Neural progenitor cell (in vitro differentiated cells): Measurements from ENCODE around the gene OR10A2. TPM values are rescaled to one million over a fixed set of nuclear protein-coding genes. Genes with fewer than 3 reads are reported as not detected.
A peak's percentile ranks its signal among the peaks of the same experiment; 100 is the strongest.

ENCODE experiments used
- DNase-seq: peaks from one replicate; pipeline ENCODE4 v3.0.0-alpha.2; 2016; ENCODE audit warnings: low spot score
- H2AFZ ChIP-seq: fragments of 200-600 bp; sonication (generic); replicated peaks from 2 replicates; pipeline ENCODE4 v1.6.1; 2016; ENCODE audit warnings: antibody characterized with exemption
- H3F3A ChIP-seq: fragments of 200-600 bp; sonication (generic); 2 replicates; pipeline ENCODE4 v1.6.1; 2016; ENCODE audit warnings: antibody characterized with exemption, low read depth
- H3K27ac ChIP-seq: fragments of 200-600 bp; sonication (generic); 2 replicates; pipeline ENCODE4 v1.5.1; 2016; ENCODE audit warnings: mild to moderate bottlenecking
- H3K27me3 ChIP-seq: fragments of 200-600 bp; sonication (generic); 2 replicates; pipeline ENCODE4 v1.6.1; 2016; ENCODE audit warnings: mild to moderate bottlenecking, moderate library complexity
- H3K36me3 ChIP-seq: fragments of 200-600 bp; sonication (generic); 2 replicates; pipeline ENCODE4 v1.5.1; 2016
- H3K4me1 ChIP-seq: fragments of 200-600 bp; sonication (generic); 2 replicates; pipeline ENCODE4 v1.6.1; 2016; ENCODE audit warnings: mixed run types
- H3K4me2 ChIP-seq: fragments of 200-600 bp; sonication (generic); 2 replicates; pipeline ENCODE4 v1.6.1; 2016
- H3K4me3 ChIP-seq: fragments of 200-600 bp; sonication (generic); 2 replicates; pipeline ENCODE4 v1.5.1; 2016
- H3K79me2 ChIP-seq: fragments of 200-600 bp; sonication (generic); 2 replicates; pipeline ENCODE4 v1.6.1; 2016; ENCODE audit warnings: low read depth
- H3K9ac ChIP-seq: fragments of 200-600 bp; sonication (generic); 2 replicates; pipeline ENCODE4 v1.6.1; 2016
- H3K9me3 ChIP-seq: fragments of 200-600 bp; sonication (generic); 2 replicates; pipeline ENCODE4 v1.5.1; 2016; ENCODE audit warnings: low read depth
- H4K20me1 ChIP-seq: fragments of 200-600 bp; sonication (generic); 2 replicates; pipeline ENCODE4 v1.6.1; 2016; ENCODE audit warnings: low read depth
- H3K27ac Mint-ChIP-seq: 3 replicates; pipeline ENCODE4 v1.8.0; 2021; ENCODE audit warnings: mixed read lengths
- H3K27me3 Mint-ChIP-seq: 2 replicates; pipeline ENCODE4 v1.8.0; 2022; ENCODE audit warnings: low read depth, mild to moderate bottlenecking, inconsistent platforms, moderate library complexity, mixed read lengths; ENCODE audit not compliant: insufficient read depth
- H3K36me3 Mint-ChIP-seq: 3 replicates; pipeline ENCODE4 v1.8.0; 2021; ENCODE audit warnings: mixed read lengths
- H3K4me1 Mint-ChIP-seq: 3 replicates; pipeline ENCODE4 v1.8.0; 2021; ENCODE audit warnings: mixed read lengths
- H3K4me3 Mint-ChIP-seq: 3 replicates; pipeline ENCODE4 v1.8.0; 2021; ENCODE audit warnings: mild to moderate bottlenecking, moderate library complexity, mixed read lengths
- H3K9me3 Mint-ChIP-seq: 3 replicates; pipeline ENCODE4 v1.8.0; 2020; ENCODE audit warnings: mixed read lengths
- CTCF ChIP-seq: fragments of 200-600 bp; sonication (generic); IDR thresholded peaks from 2 replicates; pipeline ENCODE4 v1.5.1; 2017; ENCODE audit warnings: antibody characterized with exemption, mild to moderate bottlenecking
- EZH2 ChIP-seq: fragments of 200-600 bp; sonication (generic); IDR thresholded peaks from 2 replicates; pipeline ENCODE4 v1.6.1; 2017; ENCODE audit warnings: antibody characterized with exemption, mild to moderate bottlenecking, moderate library complexity
- EZH2phosphoT487 ChIP-seq: fragments of 200-600 bp; sonication (generic); IDR thresholded peaks from 2 replicates; pipeline ENCODE4 v1.6.1; 2017; ENCODE audit warnings: antibody characterized with exemption
- total RNA-seq: library from RNA; depleted of rRNA; stranded (reverse); fragments of >200 nt; gene quantifications from 2 replicates; pipeline ENCODE4 v1.2.3, GENCODE V29; 2015; ENCODE audit warnings: low replicate concordance

OR10A2 gene
- not detected in 2 replicates for total RNA-seq

GRCh38 chr11:6862961-6863360 lies at the start of gene OR10A2:
TSS of gene OR10A2 (plus strand) at chr11:6863057. CDS start at chr11:6869755, 6,698 bp downstream.
- H3K9me3 ChIP-seq: no peaks in the 10 kb centered on the region
- H3K4me3 Mint-ChIP-seq: no peak within 1 kb of the TSS
- peak; percentile 6 for DNase-seq

GRCh38 chr11:6813656-6814055 lies 49.2 kb upstream of the OR10A2 start:
- peak overlapping the region; percentile 10 for H2AFZ ChIP-seq
- peaks cover 2% of the 10 kb centered on the region for H3K27me3 Mint-ChIP-seq
- no peaks in the 10 kb centered on the region for H3K79me2 ChIP-seq
- peaks cover 2% of the 10 kb centered on the region for H3K9me3 Mint-ChIP-seq
- H3K4me2 ChIP-seq: no peak overlapping the region
- H3K4me1 ChIP-seq: no peaks in the 10 kb centered on the region
- no peak overlapping the region for H3K4me3 Mint-ChIP-seq
- no peaks in the 10 kb centered on the region for H3K9me3 ChIP-seq
- DNase-seq: no peak
- H3F3A ChIP-seq: no peaks in the 10 kb centered on the region
- no peaks in the 10 kb centered on the region for H3K36me3 Mint-ChIP-seq
- no peaks in the 10 kb centered on the region for H3K36me3 ChIP-seq
- H3K27ac ChIP-seq: no peak overlapping the region
- no peaks in the 10 kb centered on the region for H4K20me1 ChIP-seq
- peak overlapping the region; percentile 2 for H3K27ac Mint-ChIP-seq
- H3K9ac ChIP-seq: no peak overlapping the region
- no peak for TF ChIP-seq EZH2phosphoT487
- TF ChIP-seq CTCF: no peak
- TF ChIP-seq EZH2: no peak
- no peak overlapping the region for H3K4me3 ChIP-seq
- H3K27me3 ChIP-seq: no peaks in the 10 kb centered on the region
- H3K4me1 Mint-ChIP-seq: peaks cover 4% of the 10 kb centered on the region

More at GRCh38 chr11:6862961-6863360, at the start of gene OR10A2:
- Histone ChIP-seq H3K79me2 (no peaks in the 10 kb centered on the region), H3K27me3 (no peaks in the 10 kb centered on the region), H4K20me1 (no peaks in the 10 kb centered on the region), H3K9ac (no peak within 1 kb of the TSS), H3K4me3 (no peak within 1 kb of the TSS), H3K4me1 (no peaks in the 10 kb centered on the region), H3K27ac (no peak within 1 kb of the TSS), H3K4me2 (no peak within 1 kb of the TSS), H3F3A (peaks cover 3% of the 10 kb centered on the region), H3K36me3 (no peaks in the 10 kb centered on the region), H2AFZ (no peak within 1 kb of the TSS)
- Mint-ChIP-seq H3K9me3 (peaks cover 2% of the 10 kb centered on the region), H3K27me3 (peaks cover 3% of the 10 kb centered on the region), H3K4me1 (no peaks in the 10 kb centered on the region), H3K36me3 (no peaks in the 10 kb centered on the region), H3K27ac (no peak within 1 kb of the TSS)
- TF ChIP-seq CTCF: no peak
- TF ChIP-seq EZH2phosphoT487: no peak
- TF ChIP-seq EZH2: no peak

- H3K9ac ChIP-seq: no peak overlapping the region
- H3K79me2 ChIP-seq: no peaks in the 10 kb centered on the region
- H3F3A ChIP-seq: no peaks in the 10 kb centered on the region
- peak; percentile 68 for DNase-seq
- Mint-ChIP-seq H3K4me3 (no peak overlapping the region), H3K9me3 (peaks cover 5% of the 10 kb centered on the region), H3K27me3 (peaks cover 2% of the 10 kb centered on the region), H3K4me1 (peaks cover 4% of the 10 kb centered on the region), H3K36me3 (no peaks in the 10 kb centered on the region), H3K27ac (no peak overlapping the region)
- H3K27ac ChIP-seq: no peak overlapping the region
- no peaks in the 10 kb centered on the region for H3K4me1 ChIP-seq
- no peaks in the 10 kb centered on the region for H3K27me3 ChIP-seq
- TF ChIP-seq EZH2 (no peak), CTCF (peak; percentile 52), EZH2phosphoT487 (no peak)
- no peak overlapping the region for H3K4me2 ChIP-seq
- H4K20me1 ChIP-seq: no peaks in the 10 kb centered on the region
- H3K4me3 ChIP-seq: no peak overlapping the region
- H2AFZ ChIP-seq: no peak overlapping the region
- no peaks in the 10 kb centered on the region for H3K36me3 ChIP-seq
- H3K9me3 ChIP-seq: no peaks in the 10 kb centered on the region
Observed at GRCh38 chr11:6817694-6818093, 45.2 kb upstream of the OR10A2 start.
